Gastroesophageal sphincter (tissue), 3 donors: ENCODE results near the gene FAM222B.

Experiments used
- EP300 ChIP-seq: sonication (generic); formaldehyde crosslinking; IDR thresholded peaks from one replicate; pipeline ENCODE4 v1.6.1; 2017; ENCODE audit warnings: antibody characterized with exemption, mild to moderate bottlenecking
- POLR2A ChIP-seq, 2 donors: fragments of 450-650 bp; IDR thresholded peaks; one replicate each; pipeline ENCODE4 v1.6.1; 2017; ENCODE audit warnings: antibody characterized with exemption in 2 of 2, mild to moderate bottlenecking in 2 of 2, moderate library complexity in 1 of 2
- POLR2AphosphoS5 ChIP-seq: sonication (generic); formaldehyde crosslinking; IDR thresholded peaks from one replicate; pipeline ENCODE4 v1.6.1; 2017; ENCODE audit warnings: antibody characterized with exemption
- TF ChIP-seq, protein P1 (sequence below), 4 experiments: fragments of 200-600 bp in 2 of 4; fragments of 450-650 bp in 2 of 4; sonication (generic) in 1 of 4; IDR thresholded peaks; one replicate each; pipeline ENCODE4 v1.5.1; 2017 to 2019; ENCODE audit warnings: antibody characterized with exemption in 4 of 4, mild to moderate bottlenecking in 2 of 4, moderate library complexity in 2 of 4

DNA sequence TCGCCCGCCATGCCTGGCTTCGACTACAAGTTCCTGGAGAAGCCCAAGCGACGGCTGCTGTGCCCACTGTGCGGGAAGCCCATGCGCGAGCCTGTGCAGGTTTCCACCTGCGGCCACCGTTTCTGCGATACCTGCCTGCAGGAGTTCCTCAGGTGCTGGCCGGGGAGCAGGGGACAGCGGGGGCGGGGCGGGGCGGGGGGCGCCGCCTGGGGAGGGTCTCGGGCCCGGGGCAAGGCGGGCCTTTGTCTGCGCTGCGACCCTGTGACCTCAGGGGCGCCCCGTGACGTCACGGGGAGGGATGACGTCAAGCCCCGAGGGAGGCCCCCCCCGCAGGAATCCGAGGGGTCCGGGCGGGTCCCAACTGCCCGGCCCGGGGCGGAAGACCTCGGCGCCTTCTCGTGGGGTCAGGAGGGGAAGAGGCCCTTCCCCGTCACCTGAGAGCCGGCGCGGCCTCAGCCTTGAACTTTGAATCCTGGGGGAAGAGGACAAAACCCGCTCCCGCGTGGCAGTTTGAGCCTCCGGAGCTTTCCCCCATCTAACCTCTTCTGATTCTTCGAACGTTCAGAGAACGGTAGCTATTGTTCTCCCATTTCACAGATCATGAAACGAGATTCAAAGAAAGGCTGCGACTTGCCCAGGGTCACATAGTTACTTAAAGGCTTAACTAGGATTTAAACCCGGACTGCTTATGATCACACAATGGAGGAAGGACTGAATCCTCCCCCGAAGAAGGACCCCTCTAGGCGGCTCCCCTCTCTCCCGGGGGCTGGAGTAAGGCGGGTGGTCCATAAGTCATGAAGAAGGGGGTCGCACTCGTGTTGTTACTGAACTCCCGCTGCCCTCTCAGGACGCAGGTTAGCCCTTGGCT lies 98.3 kb downstream of the FAM222B start:
- TF ChIP-seq EP300 (no peak), POLR2A (IDR thresholded peaks at IDR 0.05) (no peak), POLR2AphosphoS5 (no peak)
- TF ChIP-seq, protein P1, sequence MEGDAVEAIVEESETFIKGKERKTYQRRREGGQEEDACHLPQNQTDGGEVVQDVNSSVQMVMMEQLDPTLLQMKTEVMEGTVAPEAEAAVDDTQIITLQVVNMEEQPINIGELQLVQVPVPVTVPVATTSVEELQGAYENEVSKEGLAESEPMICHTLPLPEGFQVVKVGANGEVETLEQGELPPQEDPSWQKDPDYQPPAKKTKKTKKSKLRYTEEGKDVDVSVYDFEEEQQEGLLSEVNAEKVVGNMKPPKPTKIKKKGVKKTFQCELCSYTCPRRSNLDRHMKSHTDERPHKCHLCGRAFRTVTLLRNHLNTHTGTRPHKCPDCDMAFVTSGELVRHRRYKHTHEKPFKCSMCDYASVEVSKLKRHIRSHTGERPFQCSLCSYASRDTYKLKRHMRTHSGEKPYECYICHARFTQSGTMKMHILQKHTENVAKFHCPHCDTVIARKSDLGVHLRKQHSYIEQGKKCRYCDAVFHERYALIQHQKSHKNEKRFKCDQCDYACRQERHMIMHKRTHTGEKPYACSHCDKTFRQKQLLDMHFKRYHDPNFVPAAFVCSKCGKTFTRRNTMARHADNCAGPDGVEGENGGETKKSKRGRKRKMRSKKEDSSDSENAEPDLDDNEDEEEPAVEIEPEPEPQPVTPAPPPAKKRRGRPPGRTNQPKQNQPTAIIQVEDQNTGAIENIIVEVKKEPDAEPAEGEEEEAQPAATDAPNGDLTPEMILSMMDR (IDR thresholded peaks at IDR 0.05): no peak
